ENCODE data around the gene EMP1. TPM values are rescaled to one million over a fixed set of nuclear protein-coding genes. Genes with fewer than 3 reads are reported as not detected.

The EMP1 gene
- total and polyA plus RNA-seq, 4 donors = 67.5 to 348 (median 167) TPM

GRCh38 chr12:13268581-13268980 lies 72.1 kb downstream of the EMP1 start:
- Histone ChIP-seq H3K36me3 (ENCODE audit: control insufficient read depth in 4 of 4, insufficient read depth in 4 of 4, low read length in 4 of 4) (no peaks in the 10 kb centered on the region), H3K27ac (ENCODE audit: low read depth in 1 of 2, low read length in 1 of 2) (no peak overlapping the region), H3K4me3 (no peak overlapping the region), H3K9ac (ENCODE audit: insufficient read depth in 1 of 2, low read length in 2 of 2) (no peak overlapping the region), H3K9me3 (ENCODE audit: control insufficient read depth in 4 of 4, insufficient read depth in 3 of 4, low read length in 3 of 4) (no peaks in the 10 kb centered on the region), H3K27me3 (ENCODE audit: control insufficient read depth in 3 of 3, insufficient read depth in 3 of 3, low read length in 2 of 3) (peaks cover 0 to 2% (median 0%) of the 10 kb centered on the region in 3 donors), H3K4me1 (ENCODE audit: control insufficient read depth in 5 of 5, insufficient read depth in 5 of 5, low read length in 5 of 5) (no peaks in the 10 kb centered on the region)
- ATAC-seq (ENCODE audit: insufficient read depth, low FRiP score) (no peak), DNase-seq (no peak)
- 95 to 96% methylated on average over 6 of the region's 6 CpGs for WGBS, 2 donors
- TF ChIP-seq, protein P1, sequence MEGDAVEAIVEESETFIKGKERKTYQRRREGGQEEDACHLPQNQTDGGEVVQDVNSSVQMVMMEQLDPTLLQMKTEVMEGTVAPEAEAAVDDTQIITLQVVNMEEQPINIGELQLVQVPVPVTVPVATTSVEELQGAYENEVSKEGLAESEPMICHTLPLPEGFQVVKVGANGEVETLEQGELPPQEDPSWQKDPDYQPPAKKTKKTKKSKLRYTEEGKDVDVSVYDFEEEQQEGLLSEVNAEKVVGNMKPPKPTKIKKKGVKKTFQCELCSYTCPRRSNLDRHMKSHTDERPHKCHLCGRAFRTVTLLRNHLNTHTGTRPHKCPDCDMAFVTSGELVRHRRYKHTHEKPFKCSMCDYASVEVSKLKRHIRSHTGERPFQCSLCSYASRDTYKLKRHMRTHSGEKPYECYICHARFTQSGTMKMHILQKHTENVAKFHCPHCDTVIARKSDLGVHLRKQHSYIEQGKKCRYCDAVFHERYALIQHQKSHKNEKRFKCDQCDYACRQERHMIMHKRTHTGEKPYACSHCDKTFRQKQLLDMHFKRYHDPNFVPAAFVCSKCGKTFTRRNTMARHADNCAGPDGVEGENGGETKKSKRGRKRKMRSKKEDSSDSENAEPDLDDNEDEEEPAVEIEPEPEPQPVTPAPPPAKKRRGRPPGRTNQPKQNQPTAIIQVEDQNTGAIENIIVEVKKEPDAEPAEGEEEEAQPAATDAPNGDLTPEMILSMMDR (IDR thresholded peaks at IDR 0.05; ENCODE audit: control extremely low read depth, extremely low read depth) = no peak

Other genes starting within 250 kb of the EMP1 start
- gene GPRC5D, start 244.6 kb upstream of the EMP1 start, total RNA-seq = not detected
- under 1 TPM; 0.14 to 0.30 TPM for gene GPRC5D, start 244.6 kb upstream of the EMP1 start, polyA plus RNA-seq
- 10 to 100 TPM; 40.5 to 62.7 TPM for gene HEBP1, start 196.5 kb upstream of the EMP1 start, total RNA-seq
- 10 to 100 TPM; 48.2 to 59.1 TPM for gene HEBP1, start 196.5 kb upstream of the EMP1 start, polyA plus RNA-seq
- 10 to 100 TPM in 1 of 2 donors, 1 to 10 TPM in 1; 9.0 to 10.4 TPM for gene FAM234B, start 152.3 kb upstream of the EMP1 start, total RNA-seq
- 1 to 10 TPM; 1.4 to 3.6 TPM for gene FAM234B, start 152.3 kb upstream of the EMP1 start, polyA plus RNA-seq
- not detected for gene GSG1, start 93.1 kb upstream of the EMP1 start, total RNA-seq
- not detected for gene GSG1, start 93.1 kb upstream of the EMP1 start, polyA plus RNA-seq